ENCODE measurements around the gene RNU6-1.

The RNU6-1 gene

GRCh38 chr15:67801142-67801541, 38.7 kb downstream of the RNU6-1 start:
- no peak for DNase-seq (ENCODE audit: low read depth)

GRCh38 chr15:67799801-67800205, 40.0 kb downstream of the RNU6-1 start:
- no peak for DNase-seq (ENCODE audit: low read depth)

- no peak for DNase-seq (ENCODE audit: low read depth)
Observed at GRCh38 chr15:67796196-67797127, 43.4 kb downstream of the RNU6-1 start.

GRCh38 chr15:67794832-67795574, 44.8 kb downstream of the RNU6-1 start:
- DNase-seq (ENCODE audit: low read depth): no peak

- no peak for DNase-seq (ENCODE audit: low read depth)
Observed at GRCh38 chr15:67792250-67792942, 47.4 kb downstream of the RNU6-1 start.

DNA sequence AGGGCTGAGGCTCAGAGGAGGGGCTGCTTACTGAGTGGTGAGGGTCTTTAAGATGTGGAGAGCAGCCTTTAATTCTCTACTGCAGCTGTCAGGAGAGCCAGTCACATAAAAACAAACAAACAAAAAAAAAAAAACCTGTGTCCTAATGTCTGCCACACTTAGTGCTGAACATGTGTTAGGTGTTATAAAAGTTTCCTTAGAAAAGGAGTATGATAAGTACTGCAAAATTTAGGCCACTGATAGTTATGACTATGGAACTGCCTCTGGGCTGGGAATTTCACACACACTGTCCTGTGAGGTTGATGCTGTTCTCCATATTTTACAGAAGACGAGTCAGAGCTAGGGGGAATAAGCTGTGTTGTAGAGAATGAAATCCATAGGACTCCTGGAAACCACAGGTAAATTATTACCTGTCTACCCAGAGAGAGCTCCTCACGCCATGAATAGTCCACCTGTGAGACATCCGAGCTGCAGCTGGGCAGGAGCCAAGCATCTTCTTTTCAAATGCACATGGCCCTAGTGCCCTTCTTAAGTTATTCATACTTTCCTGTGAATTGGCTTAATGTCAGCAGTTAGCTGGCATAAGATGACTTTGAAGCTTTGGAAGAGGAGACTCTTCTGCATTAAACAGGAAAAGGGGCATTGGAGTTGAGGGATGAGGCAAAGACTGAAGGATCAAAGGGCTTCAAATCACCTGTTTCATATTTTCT, 49.1 kb downstream of the RNU6-1 start:
- no peak for DNase-seq (ENCODE audit: low read depth)
